ENCODE measurements around the gene TM9SF2. TPM values are rescaled to one million over a fixed set of nuclear protein-coding genes. Genes with fewer than 3 reads are reported as not detected.
A peak's percentile ranks its signal among the peaks of the same experiment; 100 is the strongest.

TM9SF2 gene
- polyA plus RNA-seq, 3 donors = 54.0 to 255 (median 218) TPM

DNA sequence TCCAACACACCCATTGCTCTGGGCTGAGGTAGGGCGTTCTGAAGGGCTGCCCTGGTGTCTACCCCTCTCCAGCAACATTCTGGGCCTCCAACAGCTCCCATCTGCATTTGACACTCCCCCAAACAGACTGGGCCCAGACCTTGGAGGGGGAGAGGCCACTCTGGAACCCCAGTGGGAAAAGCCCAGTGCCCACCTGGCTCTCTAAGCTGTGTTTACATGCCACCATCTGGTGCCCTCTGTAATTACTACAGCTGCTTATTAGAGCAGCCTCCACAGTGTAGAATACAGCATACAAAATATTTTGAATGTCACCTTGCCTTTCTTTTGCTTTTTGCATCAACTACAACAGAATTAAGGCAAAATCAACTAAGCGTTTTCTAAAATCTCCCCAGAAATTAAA is 35.8 kb upstream of the TM9SF2 start:
- DNase-seq = no peak
- no peaks in the 10 kb centered on the region for H3K36me3 ChIP-seq (replicated peaks in 1 of 2; ENCODE audit: control insufficient read depth in 1 of 2, insufficient read depth in 2 of 2, low read length in 2 of 2)
- peaks cover 0 to 1% of the 10 kb centered on the region in 2 donors for H3K36me3 Mint-ChIP-seq
- no peaks in the 10 kb centered on the region for H3K79me2 ChIP-seq (ENCODE audit: insufficient read depth, low read length)
- no peaks in the 10 kb centered on the region for H3K9me3 ChIP-seq (replicated peaks in 1 of 2; ENCODE audit: control insufficient read depth in 1 of 2, insufficient read depth in 1 of 2, low read length in 2 of 2)
- peak overlapping the region in 2 of 7 donors; percentile 78 to 89 for H3K27ac Mint-ChIP-seq
- no peaks in the 10 kb centered on the region for H3K27me3 ChIP-seq (ENCODE audit: control insufficient read depth in 2 of 2, insufficient read depth in 2 of 2, low read length in 2 of 2)
- H3K27me3 Mint-ChIP-seq (ENCODE audit: low read depth in 3 of 3) = peaks cover 0 to 3% (median 0%) of the 10 kb centered on the region in 3 donors
- no peak overlapping the region for H3K4me3 ChIP-seq (replicated peaks in 1 of 3; ENCODE audit: low read depth in 2 of 3, low read length in 3 of 3)
- 100% methylated on average over 1 of the region's 2 CpGs for WGBS (ENCODE audit: insufficient coverage)
- H3K4me2 ChIP-seq (replicated peaks; ENCODE audit: extremely low read depth, low read length, poor library complexity, severe bottlenecking) = no peak overlapping the region
- H3K9me3 Mint-ChIP-seq = peaks cover 0 to 2% (median 0%) of the 10 kb centered on the region in 7 donors
- H3K9ac ChIP-seq (ENCODE audit: insufficient read depth, low read length, poor library complexity, severe bottlenecking) = no peak overlapping the region
- TF ChIP-seq, protein P1, sequence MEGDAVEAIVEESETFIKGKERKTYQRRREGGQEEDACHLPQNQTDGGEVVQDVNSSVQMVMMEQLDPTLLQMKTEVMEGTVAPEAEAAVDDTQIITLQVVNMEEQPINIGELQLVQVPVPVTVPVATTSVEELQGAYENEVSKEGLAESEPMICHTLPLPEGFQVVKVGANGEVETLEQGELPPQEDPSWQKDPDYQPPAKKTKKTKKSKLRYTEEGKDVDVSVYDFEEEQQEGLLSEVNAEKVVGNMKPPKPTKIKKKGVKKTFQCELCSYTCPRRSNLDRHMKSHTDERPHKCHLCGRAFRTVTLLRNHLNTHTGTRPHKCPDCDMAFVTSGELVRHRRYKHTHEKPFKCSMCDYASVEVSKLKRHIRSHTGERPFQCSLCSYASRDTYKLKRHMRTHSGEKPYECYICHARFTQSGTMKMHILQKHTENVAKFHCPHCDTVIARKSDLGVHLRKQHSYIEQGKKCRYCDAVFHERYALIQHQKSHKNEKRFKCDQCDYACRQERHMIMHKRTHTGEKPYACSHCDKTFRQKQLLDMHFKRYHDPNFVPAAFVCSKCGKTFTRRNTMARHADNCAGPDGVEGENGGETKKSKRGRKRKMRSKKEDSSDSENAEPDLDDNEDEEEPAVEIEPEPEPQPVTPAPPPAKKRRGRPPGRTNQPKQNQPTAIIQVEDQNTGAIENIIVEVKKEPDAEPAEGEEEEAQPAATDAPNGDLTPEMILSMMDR (IDR thresholded peaks at IDR 0.05) = no peak
- peak overlapping the region; percentile 71 for H2AFZ ChIP-seq (ENCODE audit: insufficient read depth, low read depth, low read length, poor library complexity, severe bottlenecking)
- H3K27ac ChIP-seq (ENCODE audit: low read depth in 1 of 2, low read length in 2 of 2) = no peak overlapping the region
- H3K4me3 Mint-ChIP-seq = no peak overlapping the region
- peaks cover 47 to 48% of the 10 kb centered on the region in 2 donors for H3K4me1 ChIP-seq (ENCODE audit: control insufficient read depth in 1 of 2, insufficient read depth in 2 of 2, low read length in 2 of 2)
- no peaks in the 10 kb centered on the region for H4K20me1 ChIP-seq (ENCODE audit: insufficient read depth, low read length)
- intact Hi-C loops (cut with micrococcal nuclease) = no loop called here
- peaks cover 50% of the 10 kb centered on the region for H3K4me1 Mint-ChIP-seq

GRCh38 chr13:99467764-99468163 is 33.5 kb upstream of the TM9SF2 start:
- Histone ChIP-seq H3K9ac (ENCODE audit: insufficient read depth, low read length, poor library complexity, severe bottlenecking) (no peak overlapping the region), H3K9me3 (replicated peaks in 1 of 2; ENCODE audit: control insufficient read depth in 1 of 2, insufficient read depth in 1 of 2, low read length in 2 of 2) (no peaks in the 10 kb centered on the region), H3K36me3 (replicated peaks in 1 of 2; ENCODE audit: control insufficient read depth in 1 of 2, insufficient read depth in 2 of 2, low read length in 2 of 2) (no peaks in the 10 kb centered on the region), H3K79me2 (ENCODE audit: insufficient read depth, low read length) (no peaks in the 10 kb centered on the region), H2AFZ (ENCODE audit: insufficient read depth, low read depth, low read length, poor library complexity, severe bottlenecking) (no peak overlapping the region), H3K27me3 (ENCODE audit: control insufficient read depth in 2 of 2, insufficient read depth in 2 of 2, low read length in 2 of 2) (no peaks in the 10 kb centered on the region), H3K4me1 (ENCODE audit: control insufficient read depth in 1 of 2, insufficient read depth in 2 of 2, low read length in 2 of 2) (peaks cover 48 to 50% of the 10 kb centered on the region in 2 donors), H4K20me1 (ENCODE audit: insufficient read depth, low read length) (no peaks in the 10 kb centered on the region), H3K27ac (ENCODE audit: low read depth in 1 of 2, low read length in 2 of 2) (no peak overlapping the region), H3K4me3 (replicated peaks in 1 of 3; ENCODE audit: low read depth in 2 of 3, low read length in 3 of 3) (no peak overlapping the region), H3K4me2 (replicated peaks; ENCODE audit: extremely low read depth, low read length, poor library complexity, severe bottlenecking) (no peak overlapping the region)
- Mint-ChIP-seq H3K36me3 (peaks cover 0 to 1% of the 10 kb centered on the region in 2 donors), H3K9me3 (peaks cover 0 to 8% (median 4%) of the 10 kb centered on the region in 7 donors), H3K27ac (no peak overlapping the region), H3K27me3 (ENCODE audit: low read depth in 3 of 3) (peaks cover 0 to 3% (median 3%) of the 10 kb centered on the region in 3 donors), H3K4me3 (no peak overlapping the region), H3K4me1 (peaks cover 53% of the 10 kb centered on the region)
- TF ChIP-seq, protein P1 (IDR thresholded peaks at IDR 0.05) = no peak
- no peak for DNase-seq
- intact Hi-C loops (cut with micrococcal nuclease) = no loop called here
- 100% methylated on average over 1 of the region's 4 CpGs for WGBS (ENCODE audit: insufficient coverage)

Data from CD14-positive monocyte (primary cell).